Smooth muscle cell of trachea (primary cell): ENCODE data around the gene PDE7B. TPM values are rescaled to one million over a fixed set of nuclear protein-coding genes. Genes with fewer than 3 reads are reported as not detected.

Source experiments
- total RNA-seq: library from RNA; depleted of rRNA; stranded (reverse); fragments of >200 nt; gene quantifications from 2 replicates; pipeline ENCODE4 v1.2.1, GENCODE V29; 2014

The PDE7B gene
- 45.7 and 48.1 TPM in 2 replicates for total RNA-seq

GRCh38 chr6:135851442-135852271, at the start of gene PDE7B:
Gene PDE7B (plus strand): TSS chr6:135851701.

